T-helper 2 cell treated with Interferon-gamma antibody and Interleukin-4, amounts not matched to agents 100 ng/mL and 5 ng/mL, for 36 hours (primary cell): ENCODE results near the gene GNA14. TPM values are rescaled to one million over a fixed set of nuclear protein-coding genes. Genes with fewer than 3 reads are reported as not detected.
"Not testable (repeated sequence)": the region's sequence is repeated elsewhere in the genome, so short reads cannot be mapped to it uniquely, and the experiment has no call there.

Experiments used
- intact Hi-C: fragments of 100-400 bp; cut with micrococcal nuclease; formaldehyde crosslinking; loops from one replicate; pipeline ENCODE4 v1.15.1; 2023
- total RNA-seq: library from RNA; stranded (reverse); gene quantifications from 2 replicates; pipeline ENCODE4 v1.2.3, GENCODE V29; 2022

The GNA14 gene
- total RNA-seq, 1 donor from 2014 or later: not detected

GRCh38 chr9:77421506-77422265, 226.4 kb downstream of the GNA14 start:
- intact Hi-C loops: no loop called here

- intact Hi-C loops: no loop called here
These were observed 227.5 kb downstream of the GNA14 start for GRCh38 chr9:77420641-77421040.

- intact Hi-C loops: no loop called here
These were observed 229.9 kb downstream of the GNA14 start for GRCh38 chr9:77418226-77418625.

- intact Hi-C loops: no loop called here
These were observed 230.6 kb downstream of the GNA14 start for GRCh38 chr9:77417566-77417965.

GRCh38 chr9:77408521-77408920, 239.6 kb downstream of the GNA14 start:
- intact Hi-C loops: not testable (repeated sequence)

GRCh38 chr9:77403239-77403638, 244.9 kb downstream of the GNA14 start:
- intact Hi-C loops: no loop called here

GRCh38 chr9:77402286-77402685, 245.8 kb downstream of the GNA14 start:
- intact Hi-C loops: no loop called here

- intact Hi-C loops: no loop called here
These were observed 248.2 kb downstream of the GNA14 start for GRCh38 chr9:77399964-77400363.

GRCh38 chr9:77398581-77398980, 249.5 kb downstream of the GNA14 start:
- intact Hi-C loops: not testable (repeated sequence)

- intact Hi-C loops: no loop called here
These were observed 255.8 kb downstream of the GNA14 start for GRCh38 chr9:77392328-77392727.

GRCh38 chr9:77391834-77392233, 256.3 kb downstream of the GNA14 start:
- intact Hi-C loops: no loop called here

GRCh38 chr9:77386187-77386586, 261.9 kb downstream of the GNA14 start:
- intact Hi-C loops: no loop called here

- intact Hi-C loops: no loop called here
These were observed 263.7 kb downstream of the GNA14 start for GRCh38 chr9:77384406-77384805.

GRCh38 chr9:77375956-77376532, 272.1 kb downstream of the GNA14 start:
- intact Hi-C loops: no loop called here

GRCh38 chr9:77374266-77374665, 273.9 kb downstream of the GNA14 start:
- intact Hi-C loops: no loop called here
